Astrocyte (in vitro differentiated cells and primary cell): ENCODE measurements around the gene TH. TPM values are rescaled to one million over a fixed set of nuclear protein-coding genes. Genes with fewer than 3 reads are reported as not detected.
"Not testable (repeated sequence)": the region's sequence is repeated elsewhere in the genome, so short reads cannot be mapped to it uniquely, and the experiment has no call there.

Experiments used
- DNase-seq: peaks from one replicate; pipeline ENCODE4 v3.0.0-alpha.2; 2010; ENCODE audit warnings: low read depth
- FAIRE-seq: peaks from 2 replicates; lab custom pipeline; 2011; peaks lifted over from hg19 to GRCh38; lab: Jason Lieb, UNC
- H2AFZ ChIP-seq: 2 replicates; pipeline ENCODE4 v1.6.0; 2012; ENCODE audit warnings: low read depth, low read length, inconsistent platforms
- H3K27ac ChIP-seq: 2 replicates; pipeline ENCODE4 v1.5.1; 2011; ENCODE audit warnings: low read depth, low read length, inconsistent platforms
- H3K27me3 ChIP-seq: 2 replicates; pipeline ENCODE4 v1.6.0; 2011; ENCODE audit warnings: low read length, inconsistent platforms; ENCODE audit not compliant: insufficient read depth
- H3K36me3 ChIP-seq: 2 replicates; pipeline ENCODE4 v1.5.1; 2011; ENCODE audit warnings: low read length, inconsistent platforms; ENCODE audit not compliant: insufficient read depth
- H3K4me1 ChIP-seq: 2 replicates; pipeline ENCODE4 v1.5.1; 2011; ENCODE audit warnings: low read length, inconsistent platforms; ENCODE audit not compliant: insufficient read depth
- H3K4me2 ChIP-seq: 2 replicates; pipeline ENCODE4 v1.6.0; 2012; ENCODE audit warnings: low read length, inconsistent platforms
- H3K4me3 ChIP-seq: 2 replicates; pipeline ENCODE4 v1.5.1; 2011; ENCODE audit warnings: low read depth, mild to moderate bottlenecking, low read length, inconsistent platforms; ENCODE audit not compliant: insufficient read depth
- H3K79me2 ChIP-seq: 2 replicates; pipeline ENCODE4 v1.6.0; 2012; ENCODE audit warnings: mild to moderate bottlenecking, low read length, inconsistent platforms; ENCODE audit not compliant: insufficient read depth
- H3K9ac ChIP-seq: 2 replicates; pipeline ENCODE4 v1.6.0; 2012; ENCODE audit warnings: mild to moderate bottlenecking, low read length, inconsistent platforms
- H3K9me3 ChIP-seq: 2 replicates; pipeline ENCODE4 v1.5.1; 2012; ENCODE audit warnings: low read depth, mild to moderate bottlenecking, low read length, inconsistent platforms; ENCODE audit not compliant: insufficient read depth
- H4K20me1 ChIP-seq: 2 replicates; pipeline ENCODE4 v1.6.0; 2012; ENCODE audit warnings: low read length, inconsistent platforms; ENCODE audit not compliant: insufficient read depth
- H3K27ac Mint-ChIP-seq: one replicate; pipeline ENCODE4 v1.8.0; 2021; ENCODE audit warnings: mild to moderate bottlenecking, mixed read lengths; ENCODE audit not compliant: unreplicated experiment
- H3K27me3 Mint-ChIP-seq: one replicate; pipeline ENCODE4 v1.8.0; 2021; ENCODE audit warnings: low read depth, mixed read lengths; ENCODE audit not compliant: unreplicated experiment
- H3K36me3 Mint-ChIP-seq: one replicate; pipeline ENCODE4 v1.8.0; 2021; ENCODE audit warnings: low read depth, mixed read lengths; ENCODE audit not compliant: unreplicated experiment
- H3K4me1 Mint-ChIP-seq: one replicate; pipeline ENCODE4 v1.8.0; 2021; ENCODE audit warnings: low read depth, mixed read lengths; ENCODE audit not compliant: unreplicated experiment
- H3K4me3 Mint-ChIP-seq: one replicate; pipeline ENCODE4 v1.8.0; 2021; ENCODE audit warnings: mild to moderate bottlenecking, moderate library complexity, mixed read lengths; ENCODE audit not compliant: unreplicated experiment
- H3K9me3 Mint-ChIP-seq: one replicate; pipeline ENCODE4 v1.8.0; 2021; ENCODE audit warnings: mild to moderate bottlenecking, mixed read lengths; ENCODE audit not compliant: unreplicated experiment
- CTCF ChIP-seq: IDR thresholded peaks from 2 replicates; pipeline ENCODE4 v1.5.1; 2011; ENCODE audit warnings: low read depth, mild to moderate bottlenecking, inconsistent platforms, low read length, moderate library complexity; ENCODE audit not compliant: insufficient read depth
- EZH2 ChIP-seq: IDR thresholded peaks from 2 replicates; pipeline ENCODE4 v1.6.1; 2012; ENCODE audit warnings: mild to moderate bottlenecking, low read length, inconsistent platforms; ENCODE audit not compliant: insufficient read depth
- total RNA-seq: library from RNA; stranded (reverse); gene quantifications from 2 replicates; pipeline ENCODE4 v1.2.1, GENCODE V29; 2021

Gene TH
- total RNA-seq, 1 donor from 2014 or later = not detected

GRCh38 chr11:2178055-2178773 is 6.6 kb upstream of the TH start:
- not testable (repeated sequence) for H2AFZ ChIP-seq, H3K27ac Mint-ChIP-seq, H3K36me3 Mint-ChIP-seq, H3K4me3 Mint-ChIP-seq, H3K27me3 ChIP-seq, H3K27ac ChIP-seq, FAIRE-seq, H3K9me3 ChIP-seq, H3K79me2 ChIP-seq, H3K27me3 Mint-ChIP-seq, H3K36me3 ChIP-seq, H3K4me3 ChIP-seq, H3K9me3 Mint-ChIP-seq, H4K20me1 ChIP-seq, H3K9ac ChIP-seq
- Histone ChIP-seq H3K4me2 (peak overlapping the region; percentile 63), H3K4me1 (peaks cover 30% of the 10 kb centered on the region)
- DNase-seq = peak; percentile 29
- peaks cover 10% of the 10 kb centered on the region for H3K4me1 Mint-ChIP-seq

- H3K36me3 Mint-ChIP-seq = no peaks in the 10 kb centered on the region
- no peak for FAIRE-seq
These were observed 5.5 kb upstream of the TH start for GRCh38 chr11:2177076-2177475.

GRCh38 chr11:2176389-2176900 is 4.8 kb upstream of the TH start:
- Histone ChIP-seq H3K9ac (no peak overlapping the region), H3K4me1 (peaks cover 30% of the 10 kb centered on the region), H3K27me3 (no peaks in the 10 kb centered on the region), H3K36me3 (no peaks in the 10 kb centered on the region), H2AFZ (no peak overlapping the region), H4K20me1 (no peaks in the 10 kb centered on the region), H3K9me3 (no peaks in the 10 kb centered on the region), H3K79me2 (no peaks in the 10 kb centered on the region), H3K27ac (no peak overlapping the region), H3K4me3 (no peak overlapping the region), H3K4me2 (peak overlapping the region; percentile 50)
- peaks cover 10% of the 10 kb centered on the region for H3K4me1 Mint-ChIP-seq
- FAIRE-seq (no peak), DNase-seq (no peak)
- no peaks in the 10 kb centered on the region for H3K36me3 Mint-ChIP-seq
- H3K4me3 Mint-ChIP-seq = no peak overlapping the region
- peaks cover 8% of the 10 kb centered on the region for H3K27me3 Mint-ChIP-seq
- TF ChIP-seq EZH2 = no peak
- TF ChIP-seq CTCF = no peak
- no peak overlapping the region for H3K27ac Mint-ChIP-seq
- no peaks in the 10 kb centered on the region for H3K9me3 Mint-ChIP-seq

More at GRCh38 chr11:2177076-2177475, 5.5 kb upstream of the TH start:
- H3K9ac ChIP-seq = no peak overlapping the region
- H3K27me3 ChIP-seq = no peaks in the 10 kb centered on the region
- H4K20me1 ChIP-seq = no peaks in the 10 kb centered on the region
- Mint-ChIP-seq H3K4me1 (peaks cover 10% of the 10 kb centered on the region), H3K27me3 (peaks cover 8% of the 10 kb centered on the region), H3K4me3 (no peak overlapping the region), H3K9me3 (no peaks in the 10 kb centered on the region), H3K27ac (no peak overlapping the region)
- no peak for TF ChIP-seq CTCF
- TF ChIP-seq EZH2 = no peak
- DNase-seq = no peak
- no peak overlapping the region for H3K4me2 ChIP-seq
- H3K4me3 ChIP-seq = no peak overlapping the region
- no peak overlapping the region for H3K27ac ChIP-seq
- H3K36me3 ChIP-seq = no peaks in the 10 kb centered on the region
- no peak overlapping the region for H2AFZ ChIP-seq
- peaks cover 30% of the 10 kb centered on the region for H3K4me1 ChIP-seq
- H3K79me2 ChIP-seq = no peaks in the 10 kb centered on the region
- no peaks in the 10 kb centered on the region for H3K9me3 ChIP-seq
